GM12878 (cell line): ENCODE data around the gene SCARB2. TPM values are rescaled to one million over a fixed set of nuclear protein-coding genes. Genes with fewer than 3 reads are reported as not detected.

Source experiments
- ASH2L ChIP-seq: fragments of 300-600, 200-600 bp; sonication (generic); IDR thresholded peaks from 2 replicates; pipeline ENCODE4 v1.6.1; 2017; ENCODE audit warnings: low read depth, mild to moderate bottlenecking, borderline replicate concordance
- BMI1 ChIP-seq: fragments of 450-650 bp; IDR thresholded peaks from 2 replicates; pipeline ENCODE4 v1.6.1; 2016; ENCODE audit warnings: mild to moderate bottlenecking, moderate library complexity, borderline replicate concordance
- CHD2 ChIP-seq: IDR thresholded peaks from 2 replicates; pipeline ENCODE4 v1.6.1; 2011; ENCODE audit warnings: low read depth, low read length, improper control_type of control experiment, borderline replicate concordance
- E2F8 ChIP-seq: fragments of 450-650 bp; IDR thresholded peaks from 2 replicates; pipeline ENCODE4 v1.6.1; 2018; ENCODE audit warnings: mild to moderate bottlenecking, low read depth, moderate library complexity; ENCODE audit not compliant: partially characterized antibody
- EED ChIP-seq: sonication (generic); IDR thresholded peaks from 2 replicates; pipeline ENCODE4 v1.6.1; 2016; ENCODE audit warnings: antibody characterized with exemption, low read depth
- ELK1 ChIP-seq: IDR thresholded peaks from 2 replicates; pipeline ENCODE4 v1.6.1; 2012; ENCODE audit warnings: low read depth, low read length, improper control_type of control experiment
- FOXK2 ChIP-seq: fragments of 450-650 bp; IDR thresholded peaks from 2 replicates; pipeline ENCODE4 v1.6.1; 2017; ENCODE audit warnings: mild to moderate bottlenecking, moderate library complexity
- MLLT1 ChIP-seq: fragments of 450-650 bp; IDR thresholded peaks from 2 replicates; pipeline ENCODE4 v1.6.1; 2016; ENCODE audit warnings: mild to moderate bottlenecking
- NFXL1 ChIP-seq: fragments of 450-650 bp; IDR thresholded peaks from 2 replicates; pipeline ENCODE4 v1.6.1; 2017; ENCODE audit warnings: antibody characterized with exemption, mild to moderate bottlenecking, borderline replicate concordance
- NFYB ChIP-seq: IDR thresholded peaks from 2 replicates; pipeline ENCODE4 v1.6.1; 2011; ENCODE audit warnings: low read depth, mild to moderate bottlenecking, low read length, improper control_type of control experiment, moderate library complexity; ENCODE audit not compliant: insufficient read depth
- RB1 ChIP-seq: fragments of 450-650 bp; formaldehyde crosslinking; IDR thresholded peaks from 2 replicates; pipeline ENCODE4 v1.6.1; 2017; ENCODE audit warnings: mild to moderate bottlenecking, borderline replicate concordance
- RUNX3 ChIP-seq: IDR thresholded peaks from 2 replicates; pipeline ENCODE4 v1.6.1; 2012; ENCODE audit warnings: low read length, inconsistent platforms
- TCF7 ChIP-seq: IDR thresholded peaks from 2 replicates; pipeline ENCODE4 v1.6.1; 2014; ENCODE audit warnings: antibody characterized with exemption, borderline replicate concordance
- ZNF274 ChIP-seq: IDR thresholded peaks from one replicate; pipeline ENCODE4 v1.8.0; 2011; ENCODE audit not compliant: insufficient read length, insufficient read depth
- polyA plus RNA-seq, 11 experiments: library from polyadenylated mRNA; depleted of rRNA in 4 of 11; unstranded in 6 of 11; stranded (reverse) in 5 of 11; fragments of >200 nt; fragmentation: Nextera tagmentation in 4 of 11; fragmentation: Illumina TruSeq in 1 of 11; extraction: Ambion mirVana in 4 of 11; extraction: Trizol in 1 of 11; gene quantifications; 1 replicate in 1 of 11; 2 replicates in 10 of 11; pipeline versions ENCODE4 v1.2.1 to v1.2.3, GENCODE V29; 2011 to 2016; ENCODE audit warnings: inconsistent platforms in 2 of 11, missing spikeins in 2 of 11, low read depth in 1 of 11
- total RNA-seq, 4 experiments: library from RNA; depleted of rRNA in 3 of 4; stranded (reverse); fragments of >200 nt in 3 of 4; fragmentation: Illumina TruSeq in 1 of 4; extraction: Trizol in 1 of 4; gene quantifications; 2 replicates each; pipeline versions ENCODE4 v1.2.1 to v1.2.3, GENCODE V29; 2013 to 2021
- TF ChIP-seq, protein P1 (sequence below): IDR thresholded peaks from 2 replicates; pipeline ENCODE4 v1.6.1; 2011; ENCODE audit warnings: borderline replicate concordance, low read depth, mild to moderate bottlenecking, moderate library complexity, low read length; ENCODE audit not compliant: insufficient read depth, poor library complexity, severe bottlenecking
- TF ChIP-seq, protein P2 (sequence below): IDR thresholded peaks from 2 replicates; pipeline ENCODE4 v1.6.1; 2011; ENCODE audit warnings: low read depth, mild to moderate bottlenecking, low read length, moderate library complexity, borderline replicate concordance; ENCODE audit errors: extremely low read depth
- TF ChIP-seq, protein P3 (sequence below): fragments of 450-650 bp; IDR thresholded peaks from 2 replicates; pipeline ENCODE4 v1.6.1; 2016; ENCODE audit warnings: mild to moderate bottlenecking, moderate library complexity, borderline replicate concordance

The SCARB2 gene
- total and polyA plus RNA-seq, 10 of the 15 experiments (the other 5 are each of a cell fraction or from before 2014, with no cell fraction given) = 2.1 to 11.7 (median 9.5) TPM

GRCh38 chr4:76148142-76148865 lies 65.3 kb downstream of the SCARB2 start, which contains the start of gene NUP54 (continued):
- TF ChIP-seq E2F8 (peak; percentile 73), ELK1 (peak; percentile 89), ZNF274 (no peak), NFXL1 (no peak), FOXK2 (no peak; the same call in 1 of the 2 replicates), CHD2 (peak; percentile 77; the same call in 1 of the 2 replicates), BMI1 (no peak), ASH2L (peak; percentile 80; the same call in 1 of the 2 replicates), RB1 (peak; percentile 96; the same call in 1 of the 2 replicates), MLLT1 (peak; percentile 67), RUNX3 (peak; percentile 79), NFYB (no peak), EED (0 out of 2 replicates have a peak, but pooled peaks have one; percentile 46), TCF7 (peak; percentile 60; the same call in 1 of the 2 replicates)
- TF ChIP-seq, protein P1, sequence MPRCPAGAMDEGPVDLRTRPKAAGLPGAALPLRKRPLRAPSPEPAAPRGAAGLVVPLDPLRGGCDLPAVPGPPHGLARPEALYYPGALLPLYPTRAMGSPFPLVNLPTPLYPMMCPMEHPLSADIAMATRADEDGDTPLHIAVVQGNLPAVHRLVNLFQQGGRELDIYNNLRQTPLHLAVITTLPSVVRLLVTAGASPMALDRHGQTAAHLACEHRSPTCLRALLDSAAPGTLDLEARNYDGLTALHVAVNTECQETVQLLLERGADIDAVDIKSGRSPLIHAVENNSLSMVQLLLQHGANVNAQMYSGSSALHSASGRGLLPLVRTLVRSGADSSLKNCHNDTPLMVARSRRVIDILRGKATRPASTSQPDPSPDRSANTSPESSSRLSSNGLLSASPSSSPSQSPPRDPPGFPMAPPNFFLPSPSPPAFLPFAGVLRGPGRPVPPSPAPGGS = peak; percentile 39
- TF ChIP-seq, protein P2, sequence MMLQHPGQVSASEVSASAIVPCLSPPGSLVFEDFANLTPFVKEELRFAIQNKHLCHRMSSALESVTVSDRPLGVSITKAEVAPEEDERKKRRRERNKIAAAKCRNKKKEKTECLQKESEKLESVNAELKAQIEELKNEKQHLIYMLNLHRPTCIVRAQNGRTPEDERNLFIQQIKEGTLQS = no peak
- TF ChIP-seq, protein P3, sequence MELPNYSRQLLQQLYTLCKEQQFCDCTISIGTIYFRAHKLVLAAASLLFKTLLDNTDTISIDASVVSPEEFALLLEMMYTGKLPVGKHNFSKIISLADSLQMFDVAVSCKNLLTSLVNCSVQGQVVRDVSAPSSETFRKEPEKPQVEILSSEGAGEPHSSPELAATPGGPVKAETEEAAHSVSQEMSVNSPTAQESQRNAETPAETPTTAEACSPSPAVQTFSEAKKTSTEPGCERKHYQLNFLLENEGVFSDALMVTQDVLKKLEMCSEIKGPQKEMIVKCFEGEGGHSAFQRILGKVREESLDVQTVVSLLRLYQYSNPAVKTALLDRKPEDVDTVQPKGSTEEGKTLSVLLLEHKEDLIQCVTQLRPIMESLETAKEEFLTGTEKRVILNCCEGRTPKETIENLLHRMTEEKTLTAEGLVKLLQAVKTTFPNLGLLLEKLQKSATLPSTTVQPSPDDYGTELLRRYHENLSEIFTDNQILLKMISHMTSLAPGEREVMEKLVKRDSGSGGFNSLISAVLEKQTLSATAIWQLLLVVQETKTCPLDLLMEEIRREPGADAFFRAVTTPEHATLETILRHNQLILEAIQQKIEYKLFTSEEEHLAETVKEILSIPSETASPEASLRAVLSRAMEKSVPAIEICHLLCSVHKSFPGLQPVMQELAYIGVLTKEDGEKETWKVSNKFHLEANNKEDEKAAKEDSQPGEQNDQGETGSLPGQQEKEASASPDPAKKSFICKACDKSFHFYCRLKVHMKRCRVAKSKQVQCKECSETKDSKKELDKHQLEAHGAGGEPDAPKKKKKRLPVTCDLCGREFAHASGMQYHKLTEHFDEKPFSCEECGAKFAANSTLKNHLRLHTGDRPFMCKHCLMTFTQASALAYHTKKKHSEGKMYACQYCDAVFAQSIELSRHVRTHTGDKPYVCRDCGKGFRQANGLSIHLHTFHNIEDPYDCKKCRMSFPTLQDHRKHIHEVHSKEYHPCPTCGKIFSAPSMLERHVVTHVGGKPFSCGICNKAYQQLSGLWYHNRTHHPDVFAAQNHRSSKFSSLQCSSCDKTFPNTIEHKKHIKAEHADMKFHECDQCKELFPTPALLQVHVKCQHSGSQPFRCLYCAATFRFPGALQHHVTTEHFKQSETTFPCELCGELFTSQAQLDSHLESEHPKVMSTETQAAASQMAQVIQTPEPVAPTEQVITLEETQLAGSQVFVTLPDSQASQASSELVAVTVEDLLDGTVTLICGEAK = peak; percentile 98
